ENCODE measurements around the gene ZSWIM8. TPM values are rescaled to one million over a fixed set of nuclear protein-coding genes. Genes with fewer than 3 reads are reported as not detected.

The ZSWIM8 gene
- total and polyA plus RNA-seq, 10 of the 15 experiments (the other 5 are each of a cell fraction or from before 2014, with no cell fraction given): 7.8 to 47.1 (median 23.6) TPM

DNA sequence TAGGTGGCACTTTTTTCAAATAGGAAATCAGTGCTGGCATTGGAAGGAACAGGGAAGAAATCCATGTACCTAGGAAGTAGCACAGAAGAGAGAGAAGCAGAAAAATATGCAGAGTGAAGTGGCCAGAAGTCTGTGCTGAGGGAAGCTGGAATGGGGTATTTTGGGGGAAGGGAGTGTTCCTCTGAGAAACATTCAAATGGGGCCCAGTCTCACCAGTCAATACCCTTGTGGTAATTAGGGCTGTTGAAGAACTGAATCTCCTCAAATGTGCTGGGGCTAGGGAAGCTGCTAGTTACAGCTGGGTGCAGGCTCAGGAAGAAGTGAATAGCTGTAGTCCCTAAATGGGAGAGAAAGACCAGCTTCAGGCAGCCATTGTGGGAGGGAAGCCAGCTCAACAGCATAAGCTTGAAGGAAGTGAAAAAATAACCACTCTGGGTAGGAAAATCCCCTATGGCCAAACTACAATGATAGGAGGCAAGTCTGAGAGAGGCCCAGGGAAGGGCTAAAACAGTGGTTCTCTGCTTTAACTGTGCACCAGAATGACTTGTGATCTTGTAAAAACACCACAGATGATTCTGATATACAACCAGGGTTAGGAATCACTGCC lies 18.4 kb downstream of the ZSWIM8 start (continued):
- TF ChIP-seq, protein P1, sequence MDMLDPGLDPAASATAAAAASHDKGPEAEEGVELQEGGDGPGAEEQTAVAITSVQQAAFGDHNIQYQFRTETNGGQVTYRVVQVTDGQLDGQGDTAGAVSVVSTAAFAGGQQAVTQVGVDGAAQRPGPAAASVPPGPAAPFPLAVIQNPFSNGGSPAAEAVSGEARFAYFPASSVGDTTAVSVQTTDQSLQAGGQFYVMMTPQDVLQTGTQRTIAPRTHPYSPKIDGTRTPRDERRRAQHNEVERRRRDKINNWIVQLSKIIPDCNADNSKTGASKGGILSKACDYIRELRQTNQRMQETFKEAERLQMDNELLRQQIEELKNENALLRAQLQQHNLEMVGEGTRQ (IDR thresholded peaks at IDR 0.05; ENCODE audit: borderline replicate concordance, low read depth, low read length): no peak
- TF ChIP-seq PAX5 (IDR thresholded peaks at IDR 0.05; ENCODE audit: borderline replicate concordance, low read depth, low read length) (peak; percentile 59; the same call in 1 of the 2 replicates), KAT2A (conservative IDR thresholded peaks at IDR 0.05; ENCODE audit: control insufficient read depth, low read depth, low read length) (no peak), ETV6 (conservative IDR thresholded peaks at IDR 0.05 in 1 of 2, IDR thresholded peaks at IDR 0.05 in 1 of 2; ENCODE audit: borderline replicate concordance in 1 of 2, low read depth in 1 of 2) (no peak), MTA3 (IDR thresholded peaks at IDR 0.05; ENCODE audit: borderline replicate concordance, low read length) (no peak), HDGF (IDR thresholded peaks at IDR 0.05) (peak; percentile 60; the same call in 1 of the 2 replicates), PKNOX1 (IDR thresholded peaks at IDR 0.05) (no peak), NFXL1 (IDR thresholded peaks at IDR 0.05; ENCODE audit: borderline replicate concordance) (no peak), ZSCAN29 (IDR thresholded peaks at IDR 0.05) (no peak), PBX3 (IDR thresholded peaks at IDR 0.05; ENCODE audit: insufficient replicate concordance, low read depth, low read length) (no peak), CREM (IDR thresholded peaks at IDR 0.05; ENCODE audit: low read depth) (no peak), GABPA (IDR thresholded peaks at IDR 0.05; ENCODE audit: low read depth) (no peak), MEF2B (IDR thresholded peaks at IDR 0.05; ENCODE audit: partially characterized antibody, poor library complexity, severe bottlenecking) (peak; percentile 37), RBBP5 (conservative IDR thresholded peaks at IDR 0.05) (no peak), BHLHE40 (IDR thresholded peaks at IDR 0.05; ENCODE audit: borderline replicate concordance in 1 of 2, low read depth in 2 of 2, low read length in 1 of 2) (no peak), RFX5 (IDR thresholded peaks at IDR 0.05; ENCODE audit: low read depth, low read length) (no peak), E2F4 (IDR thresholded peaks at IDR 0.05; ENCODE audit: low read depth, low read length) (no peak), E2F8 (IDR thresholded peaks at IDR 0.05; ENCODE audit: low read depth, partially characterized antibody) (no peak)
- TF ChIP-seq, protein P2, sequence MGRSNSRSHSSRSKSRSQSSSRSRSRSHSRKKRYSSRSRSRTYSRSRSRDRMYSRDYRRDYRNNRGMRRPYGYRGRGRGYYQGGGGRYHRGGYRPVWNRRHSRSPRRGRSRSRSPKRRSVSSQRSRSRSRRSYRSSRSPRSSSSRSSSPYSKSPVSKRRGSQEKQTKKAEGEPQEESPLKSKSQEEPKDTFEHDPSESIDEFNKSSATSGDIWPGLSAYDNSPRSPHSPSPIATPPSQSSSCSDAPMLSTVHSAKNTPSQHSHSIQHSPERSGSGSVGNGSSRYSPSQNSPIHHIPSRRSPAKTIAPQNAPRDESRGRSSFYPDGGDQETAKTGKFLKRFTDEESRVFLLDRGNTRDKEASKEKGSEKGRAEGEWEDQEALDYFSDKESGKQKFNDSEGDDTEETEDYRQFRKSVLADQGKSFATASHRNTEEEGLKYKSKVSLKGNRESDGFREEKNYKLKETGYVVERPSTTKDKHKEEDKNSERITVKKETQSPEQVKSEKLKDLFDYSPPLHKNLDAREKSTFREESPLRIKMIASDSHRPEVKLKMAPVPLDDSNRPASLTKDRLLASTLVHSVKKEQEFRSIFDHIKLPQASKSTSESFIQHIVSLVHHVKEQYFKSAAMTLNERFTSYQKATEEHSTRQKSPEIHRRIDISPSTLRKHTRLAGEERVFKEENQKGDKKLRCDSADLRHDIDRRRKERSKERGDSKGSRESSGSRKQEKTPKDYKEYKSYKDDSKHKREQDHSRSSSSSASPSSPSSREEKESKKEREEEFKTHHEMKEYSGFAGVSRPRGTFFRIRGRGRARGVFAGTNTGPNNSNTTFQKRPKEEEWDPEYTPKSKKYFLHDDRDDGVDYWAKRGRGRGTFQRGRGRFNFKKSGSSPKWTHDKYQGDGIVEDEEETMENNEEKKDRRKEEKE (IDR thresholded peaks at IDR 0.05): no peak

Data from GM12878 (cell line).